ENCODE measurements around the gene ARVCF. TPM values are rescaled to one million over a fixed set of nuclear protein-coding genes. Genes with fewer than 3 reads are reported as not detected.

The ARVCF gene
- total and polyA plus RNA-seq, 2 of the 8 experiments (the other 6 are each of a cell fraction or from before 2014, with no cell fraction given) = 31.0 to 43.2 TPM

DNA sequence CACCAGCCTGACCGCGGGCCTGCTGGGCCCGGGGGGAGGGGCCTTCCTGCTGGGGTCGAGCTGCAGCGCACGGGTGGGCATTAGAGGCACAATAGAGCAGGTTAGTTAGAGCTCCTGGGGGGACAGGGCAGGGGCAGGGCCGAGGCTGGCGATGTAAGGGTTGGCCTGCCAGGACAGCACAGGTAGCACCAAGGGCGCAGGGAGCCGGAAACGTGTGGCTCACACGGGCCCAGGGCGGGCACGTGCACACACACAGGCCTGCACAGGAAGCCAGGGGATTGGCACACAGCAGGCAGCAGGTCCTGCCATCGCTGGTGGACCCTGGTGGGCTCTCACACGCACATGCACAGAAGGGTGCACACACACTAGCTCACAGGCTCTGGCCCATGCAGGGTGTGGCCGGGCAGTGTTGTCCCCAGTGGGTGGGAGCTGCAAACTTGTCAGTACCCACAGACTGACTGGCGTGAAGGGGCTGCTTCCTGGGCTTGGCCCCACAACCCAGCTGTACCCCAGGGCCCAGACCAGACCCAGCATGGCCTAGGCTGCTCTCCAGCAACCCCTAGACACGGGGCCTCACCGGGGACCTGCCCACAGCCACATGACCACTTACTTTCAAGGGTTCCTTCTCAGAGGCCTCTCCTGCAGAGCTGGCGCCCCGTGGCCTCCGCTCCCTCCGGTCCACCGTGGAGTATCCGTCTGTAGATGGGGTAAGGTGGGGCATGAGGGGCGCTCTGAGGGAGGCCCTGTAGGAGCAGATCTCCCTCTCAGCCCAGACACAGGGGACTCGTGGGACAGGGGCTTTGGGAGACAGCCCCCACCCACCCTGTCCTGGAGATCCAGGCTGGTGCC, 45.1 kb downstream of the ARVCF start:
- no peak for FAIRE-seq
- no peak for TF ChIP-seq CEBPB (IDR thresholded peaks at IDR 0.05; ENCODE audit: low read depth, low read length)
- no peak for TF ChIP-seq TEAD4 (IDR thresholded peaks at IDR 0.05; ENCODE audit: low read depth, low read length)
- no peak for TF ChIP-seq SIX5 (IDR thresholded peaks at IDR 0.05; ENCODE audit: low read depth, low read length)
- no peak for TF ChIP-seq NRF1 (IDR thresholded peaks at IDR 0.05; ENCODE audit: low read depth, low read length)
- TF ChIP-seq TAF1 (IDR thresholded peaks at IDR 0.05; ENCODE audit: low read depth, low read length) = no peak
- TF ChIP-seq CHD1 (IDR thresholded peaks at IDR 0.05; ENCODE audit: low read depth, low read length) = no peak
- no peak for TF ChIP-seq KDM5A (IDR thresholded peaks at IDR 0.05; ENCODE audit: low read length)
- TF ChIP-seq SUZ12 (IDR thresholded peaks at IDR 0.05; ENCODE audit: low read length) = no peak
- no peak for TF ChIP-seq CREB1 (IDR thresholded peaks at IDR 0.05)
- TF ChIP-seq PHF8 (conservative IDR thresholded peaks at IDR 0.05; ENCODE audit: low read depth, low read length) = no peak
- TF ChIP-seq BACH1 (IDR thresholded peaks at IDR 0.05; ENCODE audit: low read length) = no peak
- TF ChIP-seq RBBP5 (IDR thresholded peaks at IDR 0.05; ENCODE audit: borderline replicate concordance, low read depth, low read length) = no peak
- no peak for TF ChIP-seq HDAC6 (IDR thresholded peaks at IDR 0.05; ENCODE audit: low read depth, low read length)
- TF ChIP-seq BRCA1 (IDR thresholded peaks at IDR 0.05; ENCODE audit: low read depth, low read length) = no peak

More for the DNA sequence above, 45.1 kb downstream of the ARVCF start:
- Histone ChIP-seq H4K5ac (ENCODE audit: insufficient read length, low read depth, low read length) (no peak overlapping the region), H3K23ac (ENCODE audit: insufficient read length) (no peak overlapping the region), H3K23me2 (ENCODE audit: low read depth, low read length) (no peaks in the 10 kb centered on the region; the same call in 1 of the 2 replicates), H3K9me3 (ENCODE audit: insufficient read depth in 2 of 2, low read depth in 1 of 2, low read length in 1 of 2) (no peaks in the 10 kb centered on the region), H2BK15ac (ENCODE audit: low read length) (no peak overlapping the region), H3K79me1 (ENCODE audit: low read depth, low read length) (no peaks in the 10 kb centered on the region), H3K4ac (replicated peaks; ENCODE audit: insufficient read length, low read depth, low read length) (no peak overlapping the region), H2BK120ac (replicated peaks; ENCODE audit: low read depth, low read length) (no peak overlapping the region), H3K18ac (ENCODE audit: extremely low read depth, low read length) (no peak overlapping the region), H3K4me3 (ENCODE audit: extremely low read depth in 1 of 4, insufficient read depth in 2 of 4, low read depth in 3 of 4, low read length in 4 of 4) (no peak overlapping the region), H3K4me1 (replicated peaks in 1 of 4; ENCODE audit: control insufficient read depth in 3 of 4, insufficient read depth in 4 of 4, low read length in 3 of 4) (peaks cover 3 to 15% (median 13%) of the 10 kb centered on the region in 4 experiments; a peak in 6 of 7 replicates), H3K9ac (replicated peaks in 1 of 4; ENCODE audit: extremely low read depth in 1 of 4, low read depth in 3 of 4, low read length in 3 of 4) (no peak overlapping the region), H4K91ac (replicated peaks; ENCODE audit: insufficient read length, low read length) (no peak overlapping the region), H2BK12ac (ENCODE audit: low read depth, low read length) (no peak overlapping the region), H3K56ac (replicated peaks; ENCODE audit: insufficient read length, low read depth, low read length) (no peak overlapping the region), H3K27me3 (replicated peaks in 1 of 4; ENCODE audit: control insufficient read depth in 3 of 4, extremely low read depth in 1 of 4, insufficient read depth in 3 of 4, low read length in 3 of 4) (no peaks in the 10 kb centered on the region), H3K27ac (ENCODE audit: low read depth, low read length) (no peak overlapping the region), H4K8ac (ENCODE audit: extremely low read depth, insufficient read depth, low read length) (no peak overlapping the region), H4K20me1 (replicated peaks in 1 of 2; ENCODE audit: control insufficient read depth in 1 of 2, insufficient read depth in 2 of 2, low read length in 2 of 2) (peaks cover 11 to 14% of the 10 kb centered on the region in 2 experiments), H2BK20ac (ENCODE audit: low read length) (no peak overlapping the region), H2AFZ (ENCODE audit: low read length) (no peak overlapping the region), H3K36me3 (ENCODE audit: control insufficient read depth in 2 of 4, insufficient read depth in 4 of 4, low read length in 3 of 4) (peaks cover 8 to 24% (median 12%) of the 10 kb centered on the region in 4 experiments; a peak in 6 of 8 replicates), H3K14ac (ENCODE audit: insufficient read length) (no peak overlapping the region), H3K79me2 (ENCODE audit: control insufficient read depth in 1 of 2, insufficient read depth in 2 of 2, low read length in 2 of 2) (no peaks in the 10 kb centered on the region), H2BK5ac (ENCODE audit: low read depth, low read length) (no peak overlapping the region), H2AK5ac (ENCODE audit: low read depth, low read length) (no peak overlapping the region), H3K4me2 (ENCODE audit: insufficient read depth in 1 of 2, low read depth in 2 of 2, low read length in 2 of 2) (no peak overlapping the region)
- CTCF ChIA-PET (ENCODE audit: partially characterized antibody) = interaction anchor here (0.7 to 16.2 kb wide), 14 partner anchors 8 to 241 kb away, joined by 3 to 369 read pairs (median 8); no protein-coding TSS in a partner anchor
- 84% methylated on average over 28 of the region's 28 CpGs; no CpG with 5 or more reads in 1 of the 2 experiments for WGBS, 2 experiments (ENCODE audit: extremely low coverage in 1 of 2, insufficient coverage in 1 of 2, insufficient read length in 1 of 2, insufficient replicate concordance in 2 of 2, low coverage in 1 of 2, low lambda C conversion rate in 2 of 2, missing lambda C conversion rate in 1 of 2)
- no peak for DNase-seq (ENCODE audit: low read depth in 1 of 2, low spot score in 2 of 2)
- POLR2A ChIA-PET (ENCODE audit: partially characterized antibody) = interaction anchor here (0.8 to 4.2 kb wide), 9 partner anchors 9 to 154 kb away, joined by 3 to 17 read pairs (median 6); no protein-coding TSS in a partner anchor
